OCI-LY3 (cell line): ENCODE measurements around the gene RAD51B.

Experiments used
- H2AFZ ChIP-seq: fragments of 200-600, 300-600 bp; shearing (Covaris generic); 2 replicates; pipeline ENCODE4 v1.6.0; 2014; ENCODE audit warnings: antibody characterized with exemption, low read depth, low read length
- H3K27ac ChIP-seq: fragments of 200-600, 300-600 bp; sonication (generic); 2 replicates; pipeline ENCODE4 v1.5.1; 2014; ENCODE audit warnings: mild to moderate bottlenecking, low read length, moderate library complexity, mixed read lengths
- H3K27me3 ChIP-seq: fragments of 200-600, 300-600 bp; sonication (generic); 2 replicates; pipeline ENCODE4 v1.6.1; 2014; ENCODE audit warnings: low read depth, low read length, mixed read lengths
- H3K36me3 ChIP-seq: fragments of 200-600, 300-600 bp; sonication (generic); replicated peaks from 2 replicates; pipeline ENCODE3; 2014; ENCODE audit warnings: low read depth, low read length, mixed read lengths
- H3K4me1 ChIP-seq: fragments of 300-600, 200-600 bp; sonication (generic); 2 replicates; pipeline ENCODE4 v1.6.1; 2014; ENCODE audit warnings: low read length, mixed read lengths
- H3K4me2 ChIP-seq: fragments of 200-600, 300-600 bp; sonication (generic); 2 replicates; pipeline ENCODE4 v1.6.1; 2014; ENCODE audit warnings: low read length, mixed read lengths
- H3K4me3 ChIP-seq: fragments of 300-600, 200-600 bp; sonication (generic); 2 replicates; pipeline ENCODE4 v1.5.1; 2014; ENCODE audit warnings: antibody characterized with exemption, mild to moderate bottlenecking, low read length, moderate library complexity
- H3K79me2 ChIP-seq: fragments of 300-600, 200-600 bp; shearing (Covaris generic); 2 replicates; pipeline ENCODE4 v1.6.1; 2014; ENCODE audit warnings: mild to moderate bottlenecking, low read length, mixed read lengths
- H3K9ac ChIP-seq: fragments of 300-600, 200-600 bp; shearing (Covaris generic); 2 replicates; pipeline ENCODE4 v1.6.0; 2014; ENCODE audit warnings: mild to moderate bottlenecking, low read length, moderate library complexity
- H3K9me3 ChIP-seq: fragments of 200-600, 300-600 bp; shearing (Covaris generic); 2 replicates; pipeline ENCODE4 v1.6.1; 2014; ENCODE audit warnings: low read length, mixed read lengths; ENCODE audit not compliant: insufficient read depth
- H4K20me1 ChIP-seq: fragments of 200-600, 300-600 bp; sonication (generic); 2 replicates; pipeline ENCODE4 v1.6.1; 2016; ENCODE audit warnings: low read length, mixed read lengths; ENCODE audit not compliant: insufficient read depth
- EZH2phosphoT487 ChIP-seq: fragments of 200-600 bp; shearing (Covaris generic); IDR thresholded peaks from 2 replicates; pipeline ENCODE4 v1.6.1; 2018; ENCODE audit warnings: antibody characterized with exemption, mixed run types, low read depth
- TF ChIP-seq, protein P1 (sequence below): fragments of 200-600, 300-600 bp; sonication (generic); IDR thresholded peaks from 2 replicates; pipeline ENCODE4 v1.5.1; 2014; ENCODE audit warnings: antibody characterized with exemption, low read length, low read depth

Gene RAD51B

GRCh38 chr14:68039593-68039992 is 220.0 kb downstream of the RAD51B start:
- Histone ChIP-seq H3K4me3 (no peak overlapping the region), H4K20me1 (no peaks in the 10 kb centered on the region)

GRCh38 chr14:68040633-68041369 is 221.2 kb downstream of the RAD51B start:
- H4K20me1 ChIP-seq, result no peaks in the 10 kb centered on the region
- H2AFZ ChIP-seq, result no peak overlapping the region
- H3K4me2 ChIP-seq, result no peak overlapping the region
- H3K79me2 ChIP-seq, result no peaks in the 10 kb centered on the region
- H3K27me3 ChIP-seq, result no peaks in the 10 kb centered on the region
- no peaks in the 10 kb centered on the region for H3K9me3 ChIP-seq
- H3K9ac ChIP-seq, result no peak overlapping the region
- H3K4me3 ChIP-seq, result no peak overlapping the region
- no peaks in the 10 kb centered on the region for H3K4me1 ChIP-seq
- H3K36me3 ChIP-seq, result no peaks in the 10 kb centered on the region
- H3K27ac ChIP-seq, result no peak overlapping the region
- TF ChIP-seq EZH2phosphoT487, result no peak
- TF ChIP-seq, protein P1, sequence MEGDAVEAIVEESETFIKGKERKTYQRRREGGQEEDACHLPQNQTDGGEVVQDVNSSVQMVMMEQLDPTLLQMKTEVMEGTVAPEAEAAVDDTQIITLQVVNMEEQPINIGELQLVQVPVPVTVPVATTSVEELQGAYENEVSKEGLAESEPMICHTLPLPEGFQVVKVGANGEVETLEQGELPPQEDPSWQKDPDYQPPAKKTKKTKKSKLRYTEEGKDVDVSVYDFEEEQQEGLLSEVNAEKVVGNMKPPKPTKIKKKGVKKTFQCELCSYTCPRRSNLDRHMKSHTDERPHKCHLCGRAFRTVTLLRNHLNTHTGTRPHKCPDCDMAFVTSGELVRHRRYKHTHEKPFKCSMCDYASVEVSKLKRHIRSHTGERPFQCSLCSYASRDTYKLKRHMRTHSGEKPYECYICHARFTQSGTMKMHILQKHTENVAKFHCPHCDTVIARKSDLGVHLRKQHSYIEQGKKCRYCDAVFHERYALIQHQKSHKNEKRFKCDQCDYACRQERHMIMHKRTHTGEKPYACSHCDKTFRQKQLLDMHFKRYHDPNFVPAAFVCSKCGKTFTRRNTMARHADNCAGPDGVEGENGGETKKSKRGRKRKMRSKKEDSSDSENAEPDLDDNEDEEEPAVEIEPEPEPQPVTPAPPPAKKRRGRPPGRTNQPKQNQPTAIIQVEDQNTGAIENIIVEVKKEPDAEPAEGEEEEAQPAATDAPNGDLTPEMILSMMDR, result no peak

More at GRCh38 chr14:68039593-68039992, 220.0 kb downstream of the RAD51B start:
- Histone ChIP-seq H3K9ac (no peak overlapping the region), H3K36me3 (no peaks in the 10 kb centered on the region), H3K27ac (no peak overlapping the region), H3K27me3 (no peaks in the 10 kb centered on the region), H3K4me1 (no peaks in the 10 kb centered on the region), H3K4me2 (no peak overlapping the region), H2AFZ (no peak overlapping the region), H3K9me3 (no peaks in the 10 kb centered on the region), H3K79me2 (no peaks in the 10 kb centered on the region)
- TF ChIP-seq, protein P1, result no peak
- TF ChIP-seq EZH2phosphoT487, result no peak

DNA sequence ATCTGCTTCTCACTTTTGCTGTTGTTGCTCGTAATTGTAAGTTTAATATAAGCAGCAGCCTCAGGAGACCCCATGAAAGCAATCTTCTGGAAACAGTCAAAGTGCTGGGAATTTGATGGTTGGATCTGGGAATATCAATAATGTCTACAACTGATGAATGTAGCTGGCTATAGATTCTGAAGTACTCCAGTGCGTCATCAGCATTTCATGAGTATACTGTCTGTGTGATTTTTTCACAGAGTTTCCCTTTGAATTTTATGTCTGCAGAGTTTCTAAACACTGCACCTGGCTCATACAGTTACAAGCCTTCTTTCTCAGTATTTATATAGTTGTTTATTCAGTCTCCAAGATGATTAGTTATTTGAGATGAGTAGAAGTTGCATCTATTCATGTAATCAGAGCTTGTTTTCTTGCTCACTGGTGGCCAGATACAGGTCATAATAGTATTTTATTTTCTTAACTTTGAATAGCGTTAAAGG is 222.3 kb downstream of the RAD51B start:
- no peaks in the 10 kb centered on the region for H4K20me1 ChIP-seq
- no peak overlapping the region for H3K9ac ChIP-seq
- no peaks in the 10 kb centered on the region for H3K9me3 ChIP-seq
- H3K27ac ChIP-seq, result no peak overlapping the region
- no peaks in the 10 kb centered on the region for H3K27me3 ChIP-seq
- H3K4me2 ChIP-seq, result no peak overlapping the region
- H2AFZ ChIP-seq, result no peak overlapping the region
- H3K4me1 ChIP-seq, result no peaks in the 10 kb centered on the region
- H3K4me3 ChIP-seq, result no peak overlapping the region
- H3K36me3 ChIP-seq, result no peaks in the 10 kb centered on the region
- TF ChIP-seq, protein P1, result no peak
- no peak for TF ChIP-seq EZH2phosphoT487
- no peaks in the 10 kb centered on the region for H3K79me2 ChIP-seq

DNA sequence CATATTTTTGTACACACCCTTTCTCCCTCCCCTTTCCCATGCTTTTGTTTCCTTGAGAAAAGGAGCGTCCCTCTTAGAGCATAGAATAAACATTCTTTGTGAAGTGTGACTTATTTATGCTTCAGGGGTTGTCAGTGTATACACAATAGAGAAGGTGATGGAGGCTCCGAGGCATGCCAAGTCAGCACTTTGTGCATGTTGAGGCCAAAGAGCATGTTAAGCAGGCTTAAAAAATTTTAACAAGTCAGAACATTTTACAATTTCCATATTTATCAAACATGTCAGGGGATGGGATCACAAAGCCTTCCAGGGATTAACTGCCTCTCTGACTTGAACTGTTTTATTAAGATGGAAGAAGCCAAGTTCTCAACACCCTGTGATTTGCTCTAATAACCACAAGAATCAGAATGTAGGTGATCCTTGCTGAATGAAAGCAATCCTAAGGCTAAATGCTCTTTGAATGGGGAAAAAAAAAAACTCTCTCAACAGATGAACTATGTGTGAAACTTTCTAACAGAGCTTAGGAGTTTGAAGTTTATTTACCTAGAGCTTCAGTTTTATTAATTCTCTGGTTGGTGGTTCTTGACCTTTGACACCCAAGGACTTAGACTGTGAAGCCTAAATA is 223.1 kb downstream of the RAD51B start:
- no peak overlapping the region for H3K27ac ChIP-seq
- no peak overlapping the region for H3K4me2 ChIP-seq
- H3K36me3 ChIP-seq, result no peaks in the 10 kb centered on the region
- no peak overlapping the region for H3K4me3 ChIP-seq
- no peak overlapping the region for H3K9ac ChIP-seq
- H3K9me3 ChIP-seq, result no peaks in the 10 kb centered on the region
- H3K79me2 ChIP-seq, result no peaks in the 10 kb centered on the region
- H3K4me1 ChIP-seq, result no peaks in the 10 kb centered on the region
- H2AFZ ChIP-seq, result no peak overlapping the region
- no peaks in the 10 kb centered on the region for H4K20me1 ChIP-seq
- TF ChIP-seq, protein P1, result no peak
- H3K27me3 ChIP-seq, result no peaks in the 10 kb centered on the region
